GM12864 (cell line): ENCODE data around the gene C1orf105.

ENCODE experiments used
- DNase-seq: peaks from one replicate; pipeline ENCODE4 v3.0.0-alpha.2; 2011; ENCODE audit warnings: low read depth
- H3K4me3 ChIP-seq: 2 replicates; pipeline ENCODE4 v1.5.1; 2011; ENCODE audit warnings: mild to moderate bottlenecking, low read depth, low read length, control low read depth
- TF ChIP-seq, protein P1 (sequence below): IDR thresholded peaks from 2 replicates; pipeline ENCODE4 v1.5.1; 2011; ENCODE audit warnings: low read depth, mild to moderate bottlenecking, moderate library complexity, low read length, control low read depth, inconsistent platforms; ENCODE audit errors: missing control alignments

C1orf105 gene

DNA sequence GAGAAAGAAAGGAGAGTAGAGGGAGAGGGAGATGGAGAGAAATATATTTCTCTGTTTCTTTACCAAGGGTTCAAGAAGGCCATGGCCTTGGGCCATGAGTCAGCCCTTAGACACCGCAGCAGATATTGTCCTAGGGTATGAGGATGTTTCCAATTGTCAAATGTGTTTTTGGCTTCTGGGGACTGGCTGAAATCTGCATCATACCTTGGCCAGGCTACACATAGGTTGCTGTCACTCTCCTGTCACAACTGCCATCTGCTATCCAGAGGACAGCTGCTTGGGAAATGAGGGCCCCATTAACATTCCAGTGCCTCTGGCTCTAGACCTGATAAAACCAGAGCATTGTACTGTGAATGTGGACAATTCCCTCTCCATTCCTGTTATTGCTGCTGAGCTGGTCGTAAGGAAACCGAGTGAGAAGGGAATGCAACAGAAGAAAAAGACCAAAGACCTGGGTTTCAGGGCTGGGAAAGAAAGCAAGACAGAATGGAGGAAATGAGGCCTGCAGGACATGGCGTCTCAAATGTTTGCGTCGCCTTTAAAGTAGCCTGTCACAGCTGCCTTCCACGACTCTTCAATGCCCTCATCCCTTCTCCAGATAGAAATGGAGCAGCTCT is 32.2 kb downstream of the C1orf105 start:
- H3K4me3 ChIP-seq, result no peak overlapping the region
- no peak for DNase-seq
- TF ChIP-seq, protein P1, sequence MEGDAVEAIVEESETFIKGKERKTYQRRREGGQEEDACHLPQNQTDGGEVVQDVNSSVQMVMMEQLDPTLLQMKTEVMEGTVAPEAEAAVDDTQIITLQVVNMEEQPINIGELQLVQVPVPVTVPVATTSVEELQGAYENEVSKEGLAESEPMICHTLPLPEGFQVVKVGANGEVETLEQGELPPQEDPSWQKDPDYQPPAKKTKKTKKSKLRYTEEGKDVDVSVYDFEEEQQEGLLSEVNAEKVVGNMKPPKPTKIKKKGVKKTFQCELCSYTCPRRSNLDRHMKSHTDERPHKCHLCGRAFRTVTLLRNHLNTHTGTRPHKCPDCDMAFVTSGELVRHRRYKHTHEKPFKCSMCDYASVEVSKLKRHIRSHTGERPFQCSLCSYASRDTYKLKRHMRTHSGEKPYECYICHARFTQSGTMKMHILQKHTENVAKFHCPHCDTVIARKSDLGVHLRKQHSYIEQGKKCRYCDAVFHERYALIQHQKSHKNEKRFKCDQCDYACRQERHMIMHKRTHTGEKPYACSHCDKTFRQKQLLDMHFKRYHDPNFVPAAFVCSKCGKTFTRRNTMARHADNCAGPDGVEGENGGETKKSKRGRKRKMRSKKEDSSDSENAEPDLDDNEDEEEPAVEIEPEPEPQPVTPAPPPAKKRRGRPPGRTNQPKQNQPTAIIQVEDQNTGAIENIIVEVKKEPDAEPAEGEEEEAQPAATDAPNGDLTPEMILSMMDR, result no peak

DNA sequence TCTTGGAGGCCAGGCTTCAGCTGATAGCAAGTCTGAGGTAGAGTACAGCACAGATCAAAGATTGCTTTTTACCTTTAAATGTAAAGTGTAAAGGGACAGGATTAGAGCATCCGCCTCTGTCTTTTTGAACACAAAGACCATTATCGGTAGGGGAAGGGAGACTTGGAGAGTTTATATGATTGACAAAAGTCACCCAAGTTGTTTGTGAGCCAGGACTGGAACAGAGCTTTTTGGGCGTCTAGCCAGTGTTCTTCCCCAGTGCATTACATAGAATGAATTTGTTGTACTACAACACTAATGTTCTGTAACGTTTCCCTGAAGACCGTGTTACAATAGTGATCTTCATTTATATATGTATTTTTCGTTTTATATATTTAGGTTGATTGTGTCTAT is 32.7 kb downstream of the C1orf105 start:
- DNase-seq, result no peak
- TF ChIP-seq, protein P1, result no peak

DNA sequence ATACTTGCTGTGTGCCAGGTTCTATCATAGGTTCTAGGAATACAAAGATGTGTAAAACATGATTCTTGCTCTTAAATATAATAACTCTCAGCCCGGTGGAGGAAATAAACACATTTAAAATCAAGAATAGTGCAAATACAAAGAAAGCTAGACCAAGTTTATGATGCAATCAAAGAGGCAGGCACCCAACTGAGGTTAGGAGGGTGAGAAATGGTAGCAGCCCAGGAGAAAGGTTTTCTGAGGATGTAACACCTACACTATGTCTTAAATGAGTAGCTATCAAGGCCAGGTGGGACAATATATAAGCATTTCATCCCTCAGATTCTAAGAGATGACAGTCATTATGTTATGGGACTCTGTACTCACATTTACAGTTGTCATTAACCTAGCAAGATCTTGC is 33.1 kb downstream of the C1orf105 start:
- DNase-seq, result no peak
- H3K4me3 ChIP-seq, result no peak overlapping the region
- TF ChIP-seq, protein P1, result no peak

More for the DNA sequence above, 32.7 kb downstream of the C1orf105 start:
- H3K4me3 ChIP-seq, result no peak overlapping the region

DNA sequence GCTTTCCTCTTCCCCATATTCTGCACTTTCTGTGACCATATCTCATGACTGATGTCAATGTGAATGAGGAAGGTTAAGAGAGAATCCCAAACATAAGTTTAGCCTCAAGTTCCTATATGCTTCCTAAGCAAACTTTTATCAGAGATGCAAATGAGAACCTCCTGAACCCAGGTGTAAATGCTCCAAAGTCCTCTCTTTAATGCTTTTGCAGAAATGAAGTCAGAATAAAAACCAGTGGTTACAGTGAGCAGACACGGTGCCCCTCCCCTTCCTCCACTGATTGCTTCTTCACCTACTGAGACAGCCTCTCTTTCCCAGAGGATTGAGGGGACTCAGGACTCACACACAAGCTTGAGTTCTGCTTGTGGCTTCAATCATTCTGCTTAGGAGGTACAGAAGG is 35.0 kb downstream of the C1orf105 start:
- H3K4me3 ChIP-seq, result no peak overlapping the region
- TF ChIP-seq, protein P1, result no peak
- no peak for DNase-seq

DNA sequence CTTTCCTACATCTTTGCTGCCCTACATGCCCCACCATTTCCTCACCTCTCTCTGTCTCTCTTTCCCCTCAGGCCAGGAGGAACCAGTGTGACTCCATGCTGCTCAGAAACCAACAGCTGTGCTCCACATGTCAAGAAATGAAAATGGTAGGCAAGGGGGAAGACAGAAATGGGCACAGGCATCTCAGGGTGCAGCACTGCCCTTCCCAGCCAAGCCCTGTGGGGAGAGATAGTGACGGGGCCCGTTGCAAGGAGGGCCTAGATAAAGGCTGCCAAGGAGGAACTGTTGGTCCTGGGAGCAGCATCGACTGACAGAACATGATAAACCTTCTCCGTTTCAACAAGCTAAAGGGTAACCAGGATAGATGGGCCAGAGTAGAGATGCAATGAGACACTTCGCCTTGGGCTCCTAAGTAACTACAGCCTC is 35.9 kb downstream of the C1orf105 start:
- TF ChIP-seq, protein P1, result no peak
- no peak for DNase-seq
- H3K4me3 ChIP-seq, result no peak overlapping the region

DNA sequence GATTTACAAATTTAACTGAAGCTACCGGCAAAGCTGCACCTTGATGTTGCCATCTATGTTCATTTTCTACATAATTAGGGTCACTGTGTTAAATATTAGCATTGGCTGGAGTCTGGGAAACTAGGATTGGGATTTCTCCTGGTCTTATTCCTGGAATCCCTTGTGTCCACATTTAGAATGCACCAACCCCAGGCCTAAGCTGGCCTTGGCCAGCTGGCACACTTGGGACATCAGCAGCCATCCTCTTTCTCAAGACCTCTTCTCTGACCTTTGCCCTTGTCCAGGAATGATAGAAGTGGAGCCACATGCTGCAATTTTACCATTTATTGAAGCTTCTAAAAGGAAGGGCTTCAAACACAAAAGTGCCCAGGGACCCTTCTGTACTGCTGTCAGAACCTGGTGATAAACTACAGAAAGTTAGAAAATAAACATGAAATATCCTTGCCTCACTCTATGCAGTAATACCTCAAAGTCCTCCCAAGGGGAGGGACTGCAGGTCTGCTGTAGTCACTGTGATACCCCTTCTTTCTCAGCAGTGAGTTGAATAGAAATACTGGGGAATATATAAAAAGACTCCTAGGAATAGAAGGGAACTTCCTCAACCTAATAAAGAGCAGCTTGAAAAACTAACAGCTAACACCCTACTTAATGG is 37.1 kb downstream of the C1orf105 start:
- DNase-seq, result no peak
- H3K4me3 ChIP-seq, result no peak overlapping the region
- TF ChIP-seq, protein P1, result no peak

DNA sequence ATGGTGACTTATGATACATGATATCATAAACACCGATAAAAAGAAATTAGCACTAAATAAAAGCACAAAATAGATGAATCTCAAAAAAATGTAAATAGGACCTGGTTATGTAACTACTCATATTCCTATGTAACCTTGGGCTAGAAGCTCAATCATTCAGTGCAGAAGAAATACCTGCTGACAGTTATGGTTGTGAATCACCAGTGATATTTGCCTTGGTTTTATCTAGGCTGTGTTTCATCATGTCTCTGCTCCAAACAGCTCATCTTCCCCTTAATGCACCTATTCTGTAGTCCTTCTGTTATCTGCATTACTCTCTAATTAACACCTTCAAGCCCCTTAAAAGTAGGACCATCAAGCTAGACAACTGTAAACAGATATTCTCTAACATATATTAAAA is 39.7 kb downstream of the C1orf105 start:
- no peak for DNase-seq
- TF ChIP-seq, protein P1, result no peak
- H3K4me3 ChIP-seq, result no peak overlapping the region
